Measurements from ENCODE around the gene VAV3.

DNA sequence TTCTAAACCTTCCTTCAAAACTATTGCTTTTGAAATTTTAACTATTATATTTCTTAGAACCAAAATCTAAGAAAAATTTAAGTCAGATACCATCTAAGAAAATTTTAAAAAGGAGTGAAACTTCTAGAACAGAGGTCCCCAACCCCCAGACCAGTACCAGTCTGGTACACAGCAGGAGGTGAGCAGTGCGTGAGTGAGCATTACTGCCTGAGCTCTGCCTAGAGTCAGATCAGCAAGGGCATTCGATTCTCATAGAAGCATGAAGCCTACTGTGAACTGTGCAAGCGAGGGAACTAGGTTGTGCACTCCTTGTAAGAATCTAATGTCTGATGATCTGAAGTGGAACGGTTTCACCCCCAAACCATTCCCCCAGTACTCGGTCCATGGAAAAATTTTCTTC, 106.7 kb downstream of the VAV3 start:
- TF ChIP-seq POLR2AphosphoS5 (IDR thresholded peaks at IDR 0.05; ENCODE audit: low read depth, low read length) = no peak
- TF ChIP-seq, protein P1, sequence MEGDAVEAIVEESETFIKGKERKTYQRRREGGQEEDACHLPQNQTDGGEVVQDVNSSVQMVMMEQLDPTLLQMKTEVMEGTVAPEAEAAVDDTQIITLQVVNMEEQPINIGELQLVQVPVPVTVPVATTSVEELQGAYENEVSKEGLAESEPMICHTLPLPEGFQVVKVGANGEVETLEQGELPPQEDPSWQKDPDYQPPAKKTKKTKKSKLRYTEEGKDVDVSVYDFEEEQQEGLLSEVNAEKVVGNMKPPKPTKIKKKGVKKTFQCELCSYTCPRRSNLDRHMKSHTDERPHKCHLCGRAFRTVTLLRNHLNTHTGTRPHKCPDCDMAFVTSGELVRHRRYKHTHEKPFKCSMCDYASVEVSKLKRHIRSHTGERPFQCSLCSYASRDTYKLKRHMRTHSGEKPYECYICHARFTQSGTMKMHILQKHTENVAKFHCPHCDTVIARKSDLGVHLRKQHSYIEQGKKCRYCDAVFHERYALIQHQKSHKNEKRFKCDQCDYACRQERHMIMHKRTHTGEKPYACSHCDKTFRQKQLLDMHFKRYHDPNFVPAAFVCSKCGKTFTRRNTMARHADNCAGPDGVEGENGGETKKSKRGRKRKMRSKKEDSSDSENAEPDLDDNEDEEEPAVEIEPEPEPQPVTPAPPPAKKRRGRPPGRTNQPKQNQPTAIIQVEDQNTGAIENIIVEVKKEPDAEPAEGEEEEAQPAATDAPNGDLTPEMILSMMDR (IDR thresholded peaks at IDR 0.05) = no peak
- no peak for TF ChIP-seq JUND (IDR thresholded peaks at IDR 0.05)
- no peak for TF ChIP-seq EP300 (IDR thresholded peaks at IDR 0.05; ENCODE audit: borderline replicate concordance in 1 of 2, low read depth in 1 of 2, low read length in 1 of 2)
